Measurements from ENCODE around the gene SNX18.
"Not testable (repeated sequence)": the region's sequence is repeated elsewhere in the genome, so short reads cannot be mapped to it uniquely, and the experiment has no call there.

Gene SNX18

GRCh38 chr5:54518818-54519508, 1.4 kb downstream of the SNX18 start:
- DNase-seq (ENCODE audit: insufficient read length, low spot score): no peak
- no peak for FAIRE-seq

GRCh38 chr5:54519509-54519876, 1.9 kb downstream of the SNX18 start:
- FAIRE-seq (no peak), DNase-seq (ENCODE audit: insufficient read length, low spot score) (no peak)

GRCh38 chr5:54520438-54520846, 2.9 kb downstream of the SNX18 start:
- DNase-seq (ENCODE audit: insufficient read length, low spot score) (no peak), FAIRE-seq (no peak)

GRCh38 chr5:54520940-54521339, 3.4 kb downstream of the SNX18 start:
- no peak for DNase-seq (ENCODE audit: insufficient read length, low spot score)
- no peak for FAIRE-seq

- FAIRE-seq (no peak), DNase-seq (ENCODE audit: insufficient read length, low spot score) (no peak)
These were observed 4.4 kb downstream of the SNX18 start for GRCh38 chr5:54521856-54522479.

- no peak for FAIRE-seq
- no peak for DNase-seq (ENCODE audit: insufficient read length, low spot score)
These were observed 6.0 kb downstream of the SNX18 start for GRCh38 chr5:54523534-54523933.

- no peak for DNase-seq (ENCODE audit: insufficient read length, low spot score)
- FAIRE-seq: no peak
These were observed 6.5 kb downstream of the SNX18 start for GRCh38 chr5:54524082-54524481.

GRCh38 chr5:54524704-54525103, 7.1 kb downstream of the SNX18 start:
- DNase-seq (ENCODE audit: insufficient read length, low spot score) (no peak), FAIRE-seq (no peak)

- FAIRE-seq: no peak
These were observed 7.7 kb downstream of the SNX18 start for GRCh38 chr5:54525261-54525660.

GRCh38 chr5:54525692-54526091, 8.1 kb downstream of the SNX18 start:
- FAIRE-seq (no peak), DNase-seq (ENCODE audit: insufficient read length, low spot score) (no peak)

More at GRCh38 chr5:54525261-54525660, 7.7 kb downstream of the SNX18 start:
- DNase-seq (ENCODE audit: insufficient read length, low spot score): no peak

GRCh38 chr5:54526604-54527288, 9.2 kb downstream of the SNX18 start:
- no peak for DNase-seq (ENCODE audit: insufficient read length, low spot score)
- FAIRE-seq: no peak

GRCh38 chr5:54528633-54529209, 11.2 kb downstream of the SNX18 start:
- no peak for DNase-seq (ENCODE audit: insufficient read length, low spot score)
- FAIRE-seq: no peak

GRCh38 chr5:54529565-54529964, 12.0 kb downstream of the SNX18 start:
- DNase-seq (ENCODE audit: insufficient read length, low spot score) (no peak), FAIRE-seq (no peak)

- no peak for FAIRE-seq
These were observed 14.0 kb downstream of the SNX18 start for GRCh38 chr5:54531546-54531945.

GRCh38 chr5:54533541-54534190, 16.1 kb downstream of the SNX18 start:
- no peak for FAIRE-seq

More at GRCh38 chr5:54531546-54531945, 14.0 kb downstream of the SNX18 start:
- DNase-seq (ENCODE audit: insufficient read length, low spot score): no peak

GRCh38 chr5:54534191-54535004, 16.8 kb downstream of the SNX18 start:
- DNase-seq (ENCODE audit: insufficient read length, low spot score) (no peak), FAIRE-seq (no peak)

More at GRCh38 chr5:54533541-54534190, 16.1 kb downstream of the SNX18 start:
- DNase-seq (ENCODE audit: insufficient read length, low spot score): no peak

- no peak for DNase-seq (ENCODE audit: insufficient read length, low spot score)
- no peak for FAIRE-seq
These were observed 17.7 kb downstream of the SNX18 start for GRCh38 chr5:54535149-54535844.

- not testable (repeated sequence) for FAIRE-seq; DNase-seq (ENCODE audit: insufficient read length, low spot score)
These were observed 18.8 kb downstream of the SNX18 start for GRCh38 chr5:54536375-54536774.

- not testable (repeated sequence) for DNase-seq (ENCODE audit: insufficient read length, low spot score); FAIRE-seq
These were observed 19.3 kb downstream of the SNX18 start for GRCh38 chr5:54536861-54537260.
